Upper lobe of left lung (tissue), 4 donors: ENCODE measurements around the gene STAMBP.

Source experiments
- CTCF ChIP-seq, 6 experiments: fragments of 450-650 bp in 4 of 6; fragments of 200-600 bp in 2 of 6; sonication (generic) in 2 of 6; IDR thresholded peaks; one replicate each; pipeline ENCODE4 v1.5.1; 2016 to 2019; ENCODE audit warnings: antibody characterized with exemption in 6 of 6
- POLR2A ChIP-seq, 4 donors: fragments of 450-650 bp; IDR thresholded peaks; one replicate each; pipeline ENCODE4 v1.5.1; 2016 to 2017; ENCODE audit warnings: antibody characterized with exemption in 4 of 4, mild to moderate bottlenecking in 2 of 4
- POLR2AphosphoS5 ChIP-seq, 2 donors: sonication (generic); formaldehyde crosslinking; IDR thresholded peaks; one replicate each; pipeline ENCODE4 v1.5.1; 2017; ENCODE audit warnings: antibody characterized with exemption in 2 of 2

DNA sequence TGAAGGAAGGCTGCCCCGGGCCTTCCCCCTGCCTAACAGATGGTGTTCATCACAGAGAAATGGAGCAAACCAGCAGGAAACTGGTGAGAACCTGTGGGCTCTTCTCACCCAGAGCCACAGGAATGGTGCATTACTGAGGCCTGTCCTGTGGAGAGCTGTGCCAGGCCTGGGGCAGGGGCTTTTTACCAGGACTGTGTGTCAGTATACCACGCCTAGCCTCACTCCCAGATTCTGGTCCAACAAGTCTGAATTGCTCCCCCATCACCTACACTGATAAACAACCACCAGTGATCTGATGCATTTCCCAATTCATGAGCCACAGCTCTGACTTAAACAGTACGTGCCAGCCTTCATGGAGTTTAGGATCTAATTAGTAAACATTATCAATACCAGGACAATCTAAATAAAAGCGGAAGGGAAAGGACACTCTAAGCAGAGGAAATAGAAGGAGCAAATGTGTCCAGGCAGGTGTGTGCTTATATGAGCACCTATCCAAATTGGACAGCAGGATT lies 89.0 kb downstream of the STAMBP start:
- TF ChIP-seq CTCF (IDR thresholded peaks at IDR 0.05) (no peak), POLR2AphosphoS5 (IDR thresholded peaks at IDR 0.05) (no peak), POLR2A (IDR thresholded peaks at IDR 0.05) (no peak)
